PC-3 (cell line): ENCODE measurements around the gene TKFC.
A peak's percentile ranks its signal among the peaks of the same experiment; 100 is the strongest.

Experiments
- CTCF ChIP-seq: fragments of 300-600 bp; sonication (generic); conservative IDR thresholded peaks from 2 replicates; pipeline ENCODE4 v1.5.1; 2017; ENCODE audit warnings: antibody characterized with exemption, low read depth, mild to moderate bottlenecking, low read length
- EZH2 ChIP-seq: fragments of 300-600 bp; sonication (generic); IDR thresholded peaks from one replicate; pipeline ENCODE4 v1.6.1; 2017; ENCODE audit warnings: antibody characterized with exemption, mild to moderate bottlenecking, low read length; ENCODE audit not compliant: unreplicated experiment
- EZH2phosphoT487 ChIP-seq: fragments of 300-600 bp; sonication (generic); IDR thresholded peaks from 2 replicates; pipeline ENCODE4 v1.6.1; 2018; ENCODE audit warnings: mild to moderate bottlenecking, antibody characterized with exemption, low read length, borderline replicate concordance

GRCh38 chr11:61384271-61385242 lies 51.5 kb downstream of the TKFC start:
- TF ChIP-seq CTCF, result peak; percentile 25; the same call in 1 of the 2 replicates
- no peak for TF ChIP-seq EZH2
- no peak for TF ChIP-seq EZH2phosphoT487
